Thoracic aorta (tissue), 2 donors: ENCODE measurements around the gene LAGE3. TPM values are rescaled to one million over a fixed set of nuclear protein-coding genes. Genes with fewer than 3 reads are reported as not detected.

Source experiments
- ATAC-seq: fragments of 150-250 bp; one replicate; pipeline ENCODE4 v1.8.0; 2017; ENCODE audit warnings: low read depth; ENCODE audit not compliant: insufficient number of reproducible peaks, low FRiP score
- DNase-seq: peaks from one replicate; pipeline ENCODE4 v3.0.0-alpha.2; 2020; ENCODE audit warnings: low spot score
- H3K27ac ChIP-seq, 2 donors: fragments of 200-600 bp; sonication (generic); 1 replicate in 1 of 2; 2 replicates in 1 of 2; pipeline ENCODE4 v1.5.1; 2016; ENCODE audit warnings: mild to moderate bottlenecking in 2 of 2, moderate library complexity in 2 of 2
- H3K27me3 ChIP-seq: fragments of 200-600 bp; sonication (generic); replicated peaks from 2 replicates; pipeline ENCODE4 v1.6.0; 2016; ENCODE audit warnings: mild to moderate bottlenecking; ENCODE audit not compliant: insufficient read depth
- H3K36me3 ChIP-seq: fragments of 200-600 bp; sonication (generic); one replicate; pipeline ENCODE4 v1.5.1; 2016
- H3K4me1 ChIP-seq, 2 donors: fragments of 200-600 bp; sonication (generic); 1 replicate in 1 of 2; 2 replicates in 1 of 2; pipeline versions ENCODE4 v1.5.1 to v1.6.0; 2016; ENCODE audit warnings: low read depth in 2 of 2, mild to moderate bottlenecking in 1 of 2; ENCODE audit not compliant: control insufficient read depth in 1 of 2
- H3K4me3 ChIP-seq: fragments of 200-600 bp; sonication (generic); 2 replicates; pipeline ENCODE4 v1.5.1; 2016; ENCODE audit warnings: mild to moderate bottlenecking
- H3K9me3 ChIP-seq: fragments of 200-600 bp; sonication (generic); 2 replicates; pipeline ENCODE4 v1.5.1; 2016
- CTCF ChIP-seq: fragments of 200-600 bp; sonication (generic); IDR thresholded peaks from one replicate; pipeline ENCODE4 v1.5.1; 2019; ENCODE audit warnings: antibody characterized with exemption
- total RNA-seq, 2 donors: library from RNA; depleted of rRNA; stranded (reverse); fragments of >200 nt; gene quantifications; one replicate each; pipeline versions ENCODE4 v1.1.0 to v1.2.3, GENCODE V29; 2016

Gene LAGE3
- total RNA-seq, 2 donors from 2014 or later, result 2.1 to 8.9 TPM

- no peak overlapping the region for H3K4me3 ChIP-seq
- H3K4me1 ChIP-seq, result peaks cover 5 to 27% of the 10 kb centered on the region in 2 donors
- DNase-seq (no peak), ATAC-seq (no peak)
- no peaks in the 10 kb centered on the region for H3K36me3 ChIP-seq
- no peaks in the 10 kb centered on the region for H3K9me3 ChIP-seq
- peak overlapping the region in 1 of 2 donors; percentile 30 for H3K27ac ChIP-seq
- H3K27me3 ChIP-seq, result no peaks in the 10 kb centered on the region
- no peak for TF ChIP-seq CTCF
These were observed 48.6 kb downstream of the LAGE3 start for GRCh38 chrX:154430479-154430878.

- ATAC-seq (no peak), DNase-seq (no peak)
- no peaks in the 10 kb centered on the region for H3K27me3 ChIP-seq
- H3K4me3 ChIP-seq, result peak overlapping the region; percentile 85
- no peak for TF ChIP-seq CTCF
- H3K36me3 ChIP-seq, result no peaks in the 10 kb centered on the region
- H3K9me3 ChIP-seq, result no peaks in the 10 kb centered on the region
- H3K27ac ChIP-seq, result no peak overlapping the region
- peaks cover 5 to 27% of the 10 kb centered on the region in 2 donors for H3K4me1 ChIP-seq
These were observed 49.4 kb downstream of the LAGE3 start for GRCh38 chrX:154429711-154430110.

GRCh38 chrX:154428176-154429171, 50.6 kb downstream of the LAGE3 start, which contains the start of gene ATP6AP1:
ATP6AP1 (plus strand) TSS chrX:154428677; CDS start chrX:154428693, 16 bp downstream.
- no peaks in the 10 kb centered on the region for H3K9me3 ChIP-seq
- DNase-seq, result peak; percentile 68
- no peak for TF ChIP-seq CTCF
- H3K4me1 ChIP-seq, result peaks cover 5 to 27% of the 10 kb centered on the region in 2 donors
- H3K27me3 ChIP-seq, result no peaks in the 10 kb centered on the region
- H3K27ac ChIP-seq, result peak within 1 kb of the TSS; percentile 38 to 67
- H3K4me3 ChIP-seq, result peak within 1 kb of the TSS; percentile 85
- peak; percentile 77 for ATAC-seq
- H3K36me3 ChIP-seq, result no peaks in the 10 kb centered on the region

Other genes with a start within 250 kb of the LAGE3 start
- gene OPN1MW3, start 221.7 kb downstream of the LAGE3 start, total RNA-seq, result not detected
- not detected for gene TEX28, start 184.2 kb downstream of the LAGE3 start, total RNA-seq
- under 1 TPM in 1 of 2 donors, not detected in 1; 0.42 TPM for gene TKTL1, start 183.5 kb downstream of the LAGE3 start, total RNA-seq
- over 10,000 TPM in 1 of 2 donors, 1,000 to 10,000 TPM in 1; 5,928 to 11,236 TPM for gene FLNA, start 104.6 kb downstream of the LAGE3 start, total RNA-seq
- 10 to 100 TPM; 43.8 to 74.2 TPM for gene EMD, start 100.0 kb downstream of the LAGE3 start, total RNA-seq
- gene RPL10, start 80.9 kb downstream of the LAGE3 start, total RNA-seq, result 1,000 to 10,000 TPM; 2,221 to 4,479 TPM
- 10 to 100 TPM; 39.9 to 41.8 TPM for gene DNASE1L1, start 70.0 kb downstream of the LAGE3 start, total RNA-seq
- gene TAFAZZIN, start 67.7 kb downstream of the LAGE3 start, total RNA-seq, result 10 to 100 TPM; 54.3 to 71.1 TPM
- 10 to 100 TPM; 40.8 to 75.7 TPM for gene ATP6AP1, start 50.6 kb downstream of the LAGE3 start, total RNA-seq
- 100 to 1,000 TPM in 1 of 2 donors, 10 to 100 TPM in 1; 99.4 to 151 TPM for gene GDI1, start 42.1 kb downstream of the LAGE3 start, total RNA-seq
- 10 to 100 TPM; 52.8 to 63.4 TPM for gene FAM50A, start 35.1 kb downstream of the LAGE3 start, total RNA-seq
- gene PLXNA3, start 21.0 kb downstream of the LAGE3 start, total RNA-seq, result 10 to 100 TPM; 39.3 to 40.9 TPM
- gene UBL4A, start 7.3 kb upstream of the LAGE3 start, total RNA-seq, result 10 to 100 TPM; 28.1 to 67.1 TPM
- gene SLC10A3, start 11.3 kb upstream of the LAGE3 start, total RNA-seq, result 10 to 100 TPM; 26.7 to 55.5 TPM
- gene FAM3A, start 37.0 kb upstream of the LAGE3 start, total RNA-seq, result 10 to 100 TPM; 31.0 to 52.3 TPM
- gene G6PD, start 67.6 kb upstream of the LAGE3 start, total RNA-seq, result 10 to 100 TPM; 67.3 to 70.1 TPM
- 10 to 100 TPM; 25.7 to 52.8 TPM for gene IKBKG, start 68.3 kb upstream of the LAGE3 start, total RNA-seq
- gene CTAG1A, start 105.9 kb upstream of the LAGE3 start, total RNA-seq, result not detected
- not detected for gene CTAG1B, start 140.0 kb upstream of the LAGE3 start, total RNA-seq
- not detected for gene CTAG2, start 174.3 kb upstream of the LAGE3 start, total RNA-seq